ENCODE data around the gene TULP3. TPM values are rescaled to one million over a fixed set of nuclear protein-coding genes. Genes with fewer than 3 reads are reported as not detected.

TULP3 gene
- total RNA-seq, 1 donor from 2014 or later = 7.8 TPM

GRCh38 chr12:2877047-2877952 lies 13.4 kb upstream of the TULP3 start, which contains the start of the genes FOXM1 and RHNO1:
FOXM1 (minus strand) TSS chr12:2877174; CDS start chr12:2874478, 2,696 bp downstream.
RHNO1 (plus strand) TSS chr12:2877223; CDS start chr12:2885367, 8,144 bp downstream.
- intact Hi-C loops (cut with micrococcal nuclease) = loop anchor here (1.0 to 2.0 kb wide), 5 partner anchors 9 to 186 kb away; partner anchors contain the start of genes FKBP4 and TULP3

GRCh38 chr12:2877953-2878732 lies 12.5 kb upstream of the TULP3 start:
- intact Hi-C loops (cut with micrococcal nuclease) = loop anchor here (1.0 to 2.0 kb wide), 5 partner anchors 10 to 187 kb away; partner anchors contain the start of genes FKBP4 and TULP3

DNA sequence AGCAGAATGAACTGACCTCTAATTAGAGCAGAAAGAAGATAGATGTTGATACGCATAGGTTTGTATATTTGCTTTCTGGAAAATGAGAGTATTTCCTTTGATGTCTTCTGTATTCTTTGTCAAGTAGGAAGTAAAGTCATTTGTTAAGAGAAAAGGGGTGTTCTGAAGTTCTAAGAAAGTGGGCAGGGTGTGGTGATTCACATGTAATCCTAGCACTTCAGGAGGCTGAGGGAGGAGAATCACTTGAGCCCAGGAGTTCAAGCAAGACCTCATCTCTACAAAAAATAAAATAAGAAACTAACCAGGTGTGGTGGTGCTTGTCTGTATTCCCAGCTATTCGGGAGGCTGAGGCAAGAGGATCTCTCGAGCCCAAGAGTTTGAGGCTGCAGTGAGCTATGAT lies 10.8 kb upstream of the TULP3 start:
- intact Hi-C loops (cut with micrococcal nuclease) = no loop called here

- intact Hi-C loops (cut with micrococcal nuclease) = loop anchor here (1.0 kb wide), 2 partner anchors 59 to 156 kb away; no protein-coding TSS in a partner anchor
Measured at GRCh38 chr12:2884810-2885209, 5.9 kb upstream of the TULP3 start.

DNA sequence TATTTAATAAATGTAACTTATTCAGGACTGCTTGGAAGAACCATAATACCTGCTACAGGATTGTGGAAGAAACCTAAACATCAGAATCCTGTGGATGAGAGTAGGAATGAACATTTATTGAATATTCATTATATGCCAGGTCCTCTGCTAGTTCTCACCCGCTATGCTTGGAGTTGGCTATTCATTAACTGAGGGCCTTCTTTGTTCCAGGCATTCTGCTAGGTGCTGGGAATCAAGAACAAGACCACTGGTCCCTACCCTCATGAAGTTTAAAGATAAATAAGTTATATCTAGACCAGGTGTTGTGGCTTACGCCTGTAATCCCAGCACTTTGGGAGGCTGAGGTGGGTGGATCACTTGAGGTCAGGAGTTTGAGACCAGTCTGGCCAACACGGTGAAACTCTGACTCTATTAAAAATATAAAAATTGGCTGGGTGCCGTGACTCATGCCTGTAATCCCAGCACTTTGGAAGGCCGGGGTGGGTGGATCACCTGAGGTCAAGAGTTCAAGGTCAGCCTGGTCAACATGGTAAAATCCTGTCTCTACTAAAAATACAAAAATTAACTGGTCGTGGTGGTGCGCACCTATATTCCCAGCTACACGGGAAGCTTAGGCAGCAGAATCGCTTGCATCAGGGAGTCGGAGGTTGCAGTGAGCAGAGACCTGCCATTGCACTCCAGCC lies 3.8 kb upstream of the TULP3 start:
- intact Hi-C loops (cut with micrococcal nuclease) = no loop called here

DNA sequence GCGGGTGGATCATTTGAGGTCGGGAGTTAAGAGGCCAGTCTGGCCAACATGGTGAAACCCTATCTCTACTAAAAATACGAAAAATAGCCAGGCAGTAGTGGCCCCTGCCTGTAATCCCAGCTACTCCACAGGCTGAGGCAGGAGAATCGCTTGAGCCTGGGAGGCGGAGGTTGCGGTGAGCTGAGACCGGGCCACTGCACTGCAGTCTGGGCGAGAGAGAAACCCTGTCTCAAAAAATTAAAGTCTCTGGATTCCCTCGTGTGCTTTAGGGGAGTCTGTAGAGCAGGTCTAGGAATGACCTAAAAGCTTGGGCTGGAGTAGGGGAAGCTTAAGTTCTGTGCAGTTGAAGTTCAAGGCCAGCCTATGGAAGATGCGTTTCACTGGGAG lies 697 bp upstream of the TULP3 start:
- intact Hi-C loops (cut with micrococcal nuclease) = loop anchor here (1.0 to 10.0 kb wide), 9 partner anchors 13 to 985 kb away; partner anchors contain the start of genes DCP1B, FKBP4, FOXM1 and ITFG2

DNA sequence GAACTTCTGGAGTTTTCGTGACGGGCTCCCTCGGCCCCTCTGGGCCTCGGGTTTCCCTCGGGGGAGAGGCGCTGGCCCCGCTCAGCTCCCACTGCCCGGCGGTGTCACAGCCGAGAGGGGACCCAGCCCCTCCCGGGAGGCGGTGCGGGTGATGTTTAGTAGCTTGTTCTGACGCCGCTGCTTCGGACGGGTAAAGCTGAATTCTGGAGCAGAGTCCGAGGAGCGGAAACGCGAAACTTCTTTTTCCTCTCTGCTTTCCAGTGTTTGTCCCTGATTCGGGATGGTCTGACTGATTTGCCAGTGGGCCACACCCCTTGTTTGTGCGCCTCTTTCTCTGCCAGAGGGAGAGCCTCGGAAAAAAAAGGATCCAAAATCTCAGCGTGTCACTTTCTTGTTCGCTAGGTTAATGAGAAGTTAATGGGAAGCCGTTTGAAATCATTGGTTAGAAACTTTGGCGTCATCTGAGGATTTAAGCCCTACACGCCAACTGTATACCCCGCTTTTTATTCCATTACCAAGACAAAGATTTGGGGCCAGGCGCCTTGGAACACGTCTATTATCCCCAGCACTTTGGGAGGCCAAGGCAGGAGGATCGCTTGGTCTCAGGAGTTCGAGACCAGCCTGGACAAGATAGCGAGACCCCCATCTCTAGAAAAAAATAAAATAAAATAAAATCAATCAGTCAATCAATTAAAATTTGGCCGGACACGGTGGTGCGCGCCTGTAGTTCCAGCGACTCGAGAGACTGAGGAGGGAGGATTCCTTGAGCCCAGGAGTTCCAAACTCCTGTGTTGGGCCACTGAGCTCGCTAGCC lies 756 bp downstream of the TULP3 start:
- intact Hi-C loops (cut with micrococcal nuclease) = loop anchor here (2.0 to 10.0 kb wide), 4 partner anchors 199 to 983 kb away; partner anchors contain the start of genes DCP1B and PARP11

- intact Hi-C loops (cut with micrococcal nuclease) = loop anchor here (5.0 to 10.0 kb wide), 2 partner anchors 890 to 983 kb away; partner anchors contain the start of genes DCP1B and PARP11
Measured at GRCh38 chr12:2892246-2892645, 1.6 kb downstream of the TULP3 start.

- intact Hi-C loops (cut with micrococcal nuclease) = loop anchor here (5.0 to 10.0 kb wide), 2 partner anchors 891 to 982 kb away; partner anchors contain the start of genes DCP1B and PARP11
Measured at GRCh38 chr12:2893007-2893406, 2.3 kb downstream of the TULP3 start.

DNA sequence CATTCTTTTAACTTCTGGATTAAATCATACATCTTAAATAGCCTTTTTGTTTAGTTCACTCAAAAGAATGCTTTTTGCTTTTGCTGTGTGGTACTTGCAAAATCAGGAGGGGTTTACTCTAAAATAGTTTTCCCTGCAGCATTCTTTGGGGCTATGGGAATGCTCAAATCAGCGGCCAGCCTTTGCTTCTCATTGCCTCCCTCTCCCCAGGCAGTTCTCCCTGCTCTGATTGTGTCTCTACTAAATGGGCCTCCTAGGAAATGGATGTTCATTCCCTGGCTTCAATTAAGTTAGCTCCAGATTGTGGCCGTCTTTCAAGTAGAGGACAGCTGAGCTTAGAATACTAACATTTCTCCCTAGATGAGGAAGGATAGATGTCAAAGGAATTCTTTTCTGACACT lies 4.4 kb downstream of the TULP3 start:
- intact Hi-C loops (cut with micrococcal nuclease) = loop anchor here (10.0 kb wide), 1 partner anchor 980 kb away; the partner anchor contains the start of gene PARP11

DNA sequence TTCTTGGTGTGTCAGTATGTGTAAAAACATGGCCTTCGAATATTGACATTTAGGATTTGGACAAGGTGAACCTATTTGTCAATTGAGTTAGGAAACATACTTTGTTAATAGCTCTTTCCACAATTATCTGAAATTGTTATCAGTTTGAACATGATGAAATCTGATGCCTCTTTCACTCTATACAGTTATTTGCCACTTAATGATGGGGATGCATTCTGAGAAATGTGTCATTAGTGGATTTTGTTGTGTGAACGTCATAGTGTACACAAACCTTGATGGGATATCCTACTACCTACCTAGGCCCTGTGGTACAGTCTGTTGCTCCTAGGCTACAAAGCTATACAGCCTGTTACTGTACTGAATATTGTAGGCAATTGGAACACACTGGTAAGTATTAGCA lies 4.8 kb downstream of the TULP3 start:
- intact Hi-C loops (cut with micrococcal nuclease) = loop anchor here (10.0 kb wide), 1 partner anchor 979 kb away; the partner anchor contains the start of gene PARP11

- intact Hi-C loops (cut with micrococcal nuclease) = loop anchor here (10.0 kb wide), 1 partner anchor 977 kb away; the partner anchor contains the start of gene PARP11
Measured at GRCh38 chr12:2897418-2897817, 6.7 kb downstream of the TULP3 start.

- intact Hi-C loops (cut with micrococcal nuclease) = no loop called here
Measured at GRCh38 chr12:2900642-2901041, 10.0 kb downstream of the TULP3 start.

- intact Hi-C loops (cut with micrococcal nuclease) = no loop called here
Measured at GRCh38 chr12:2902272-2902880, 11.7 kb downstream of the TULP3 start.

GRCh38 chr12:2904260-2904659 lies 13.6 kb downstream of the TULP3 start:
- intact Hi-C loops (cut with micrococcal nuclease) = no loop called here

- intact Hi-C loops (cut with micrococcal nuclease) = no loop called here
Measured at GRCh38 chr12:2912216-2912575, 21.5 kb downstream of the TULP3 start.

GRCh38 chr12:2919249-2919648 lies 28.6 kb downstream of the TULP3 start:
- intact Hi-C loops (cut with micrococcal nuclease) = no loop called here

- intact Hi-C loops (cut with micrococcal nuclease) = no loop called here
Measured at GRCh38 chr12:2922329-2922728, 31.6 kb downstream of the TULP3 start.

DNA sequence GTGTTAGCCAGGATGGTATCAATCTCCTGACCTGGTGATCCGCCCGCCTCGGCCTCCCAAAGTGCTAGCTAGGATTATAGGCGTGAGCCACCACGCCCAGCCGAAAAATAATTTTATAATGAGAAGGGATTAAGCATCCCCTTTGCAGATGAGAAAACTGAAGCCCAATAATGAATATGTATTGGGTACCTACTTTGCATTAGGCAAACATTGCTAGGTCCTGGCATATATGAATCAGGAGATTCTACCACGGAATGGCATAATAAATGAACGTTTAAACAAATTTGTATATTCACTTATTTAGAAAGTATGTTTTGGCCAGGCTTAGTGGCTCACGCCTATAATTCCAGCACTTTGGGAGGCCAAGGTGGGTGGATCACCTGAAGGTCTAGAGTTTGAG lies 32.4 kb downstream of the TULP3 start:
- intact Hi-C loops (cut with micrococcal nuclease) = no loop called here
